HG03432 (cell line): ENCODE measurements around the gene MCM5.
"Not testable (repeated sequence)": the region's sequence is repeated elsewhere in the genome, so short reads cannot be mapped to it uniquely, and the experiment has no call there.

Experiments used
- ATAC-seq: cut with Tn5 transposase; IDR thresholded peaks from one replicate; pipeline ENCODE4 v1.9.1; 2021; ENCODE audit warnings: mild to moderate bottlenecking, moderate library complexity; ENCODE audit not compliant: unreplicated experiment

MCM5 gene

GRCh38 chr22:35399678-35400500 is at the start of gene MCM5:
Gene MCM5, plus strand, starts transcription at chr22:35400140. Its CDS starts 299 bp downstream, at chr22:35400439.
- peak; percentile 94 for ATAC-seq

GRCh38 chr22:35350539-35351503 is 49.1 kb upstream of the MCM5 start:
- peak; percentile 82 for ATAC-seq

GRCh38 chr22:35352214-35353111 is 47.5 kb upstream of the MCM5 start:
- ATAC-seq = peak; percentile 49

GRCh38 chr22:35353318-35353717 is 46.6 kb upstream of the MCM5 start:
- ATAC-seq = no peak

GRCh38 chr22:35354068-35354467 is 45.9 kb upstream of the MCM5 start:
- ATAC-seq = no peak

- no peak for ATAC-seq
Observed at GRCh38 chr22:35357883-35358621, 41.9 kb upstream of the MCM5 start.

- no peak for ATAC-seq
Observed at GRCh38 chr22:35359380-35360065, 40.4 kb upstream of the MCM5 start.

GRCh38 chr22:35361001-35361558 is 38.9 kb upstream of the MCM5 start:
- no peak for ATAC-seq

- ATAC-seq = no peak
Observed at GRCh38 chr22:35363566-35364086, 36.3 kb upstream of the MCM5 start.

- ATAC-seq = not testable (repeated sequence)
Observed at GRCh38 chr22:35364230-35364629, 35.7 kb upstream of the MCM5 start.

- peak; percentile 54 for ATAC-seq
Observed at GRCh38 chr22:35367331-35367886, 32.5 kb upstream of the MCM5 start.

- no peak for ATAC-seq
Observed at GRCh38 chr22:35368386-35368785, 31.6 kb upstream of the MCM5 start.

- ATAC-seq = no peak
Observed at GRCh38 chr22:35369996-35370395, 29.9 kb upstream of the MCM5 start.

GRCh38 chr22:35373781-35374180 is 26.2 kb upstream of the MCM5 start:
- no peak for ATAC-seq

GRCh38 chr22:35375031-35375430 is 24.9 kb upstream of the MCM5 start:
- no peak for ATAC-seq

GRCh38 chr22:35375526-35375925 is 24.4 kb upstream of the MCM5 start:
- no peak for ATAC-seq

- ATAC-seq = peak; percentile 62
Observed at GRCh38 chr22:35376728-35377472, 23.0 kb upstream of the MCM5 start.

GRCh38 chr22:35377735-35378134 is 22.2 kb upstream of the MCM5 start:
- ATAC-seq = no peak
